Fibroblast of pulmonary artery (primary cell): Measurements from ENCODE around the gene ADNP.

Source experiments
- DNase-seq: peaks from one replicate; pipeline ENCODE4 v3.0.0-alpha.2; 2010; ENCODE audit warnings: low read depth
- H3K4me3 ChIP-seq: replicated peaks from 2 replicates; pipeline ENCODE4 v1.5.1; 2011; ENCODE audit warnings: low read depth, mild to moderate bottlenecking, control low read depth, low read length, moderate library complexity
- TF ChIP-seq, protein P1 (sequence below): IDR thresholded peaks from 2 replicates; pipeline ENCODE4 v1.5.1; 2011; ENCODE audit warnings: mild to moderate bottlenecking, control low read depth, low read length, inconsistent platforms; ENCODE audit errors: missing control alignments

Gene ADNP

GRCh38 chr20:50969435-50969834 is 38.2 kb upstream of the ADNP start:
- TF ChIP-seq, protein P1, sequence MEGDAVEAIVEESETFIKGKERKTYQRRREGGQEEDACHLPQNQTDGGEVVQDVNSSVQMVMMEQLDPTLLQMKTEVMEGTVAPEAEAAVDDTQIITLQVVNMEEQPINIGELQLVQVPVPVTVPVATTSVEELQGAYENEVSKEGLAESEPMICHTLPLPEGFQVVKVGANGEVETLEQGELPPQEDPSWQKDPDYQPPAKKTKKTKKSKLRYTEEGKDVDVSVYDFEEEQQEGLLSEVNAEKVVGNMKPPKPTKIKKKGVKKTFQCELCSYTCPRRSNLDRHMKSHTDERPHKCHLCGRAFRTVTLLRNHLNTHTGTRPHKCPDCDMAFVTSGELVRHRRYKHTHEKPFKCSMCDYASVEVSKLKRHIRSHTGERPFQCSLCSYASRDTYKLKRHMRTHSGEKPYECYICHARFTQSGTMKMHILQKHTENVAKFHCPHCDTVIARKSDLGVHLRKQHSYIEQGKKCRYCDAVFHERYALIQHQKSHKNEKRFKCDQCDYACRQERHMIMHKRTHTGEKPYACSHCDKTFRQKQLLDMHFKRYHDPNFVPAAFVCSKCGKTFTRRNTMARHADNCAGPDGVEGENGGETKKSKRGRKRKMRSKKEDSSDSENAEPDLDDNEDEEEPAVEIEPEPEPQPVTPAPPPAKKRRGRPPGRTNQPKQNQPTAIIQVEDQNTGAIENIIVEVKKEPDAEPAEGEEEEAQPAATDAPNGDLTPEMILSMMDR: no peak
- H3K4me3 ChIP-seq: no peak overlapping the region
- DNase-seq: no peak

DNA sequence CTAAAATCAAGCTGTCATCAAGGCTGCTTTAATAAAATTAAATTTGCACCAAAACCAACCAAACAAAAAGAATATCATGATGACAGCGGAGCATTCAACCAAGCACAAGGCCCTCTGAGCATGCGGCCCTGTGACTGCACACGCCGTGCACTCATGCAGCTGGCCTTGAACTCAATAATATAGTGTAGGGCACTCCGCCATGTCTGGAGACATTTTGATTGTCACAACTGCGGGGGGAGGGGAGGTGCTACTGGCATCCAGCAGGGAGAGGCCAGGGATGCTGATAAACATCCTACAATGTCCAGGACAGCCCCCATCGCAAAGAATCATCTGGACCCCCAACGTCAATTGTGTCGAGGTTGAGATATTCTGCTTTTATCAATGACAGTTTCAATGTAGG is 37.1 kb upstream of the ADNP start:
- no peak for DNase-seq
- TF ChIP-seq, protein P1: no peak

GRCh38 chr20:50967586-50967985 is 36.3 kb upstream of the ADNP start:
- no peak overlapping the region for H3K4me3 ChIP-seq
- TF ChIP-seq, protein P1: no peak
- no peak for DNase-seq

More for the DNA sequence above, 37.1 kb upstream of the ADNP start:
- H3K4me3 ChIP-seq: no peak overlapping the region

DNA sequence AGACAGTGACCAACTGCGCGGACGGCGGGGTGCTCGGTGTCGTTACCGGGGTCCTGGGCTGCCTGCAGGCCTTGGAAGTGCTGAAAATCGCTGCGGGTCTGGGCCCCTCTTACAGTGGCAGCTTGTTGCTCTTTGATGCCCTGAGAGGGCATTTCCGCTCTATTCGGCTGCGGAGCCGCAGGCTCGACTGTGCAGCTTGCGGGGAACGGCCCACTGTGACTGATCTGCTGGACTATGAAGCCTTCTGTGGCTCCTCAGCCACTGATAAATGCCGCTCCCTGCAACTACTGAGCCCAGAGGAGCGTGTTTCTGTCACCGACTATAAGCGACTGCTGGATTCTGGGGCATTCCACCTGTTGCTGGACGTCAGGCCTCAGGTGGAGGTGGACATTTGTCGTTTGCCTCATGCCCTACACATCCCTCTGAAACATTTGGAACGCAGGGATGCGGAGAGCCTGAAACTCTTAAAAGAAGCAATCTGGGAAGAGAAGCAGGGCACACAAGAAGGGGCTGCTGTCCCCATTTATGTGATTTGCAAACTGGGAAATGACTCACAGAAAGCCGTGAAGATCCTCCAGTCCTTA is 28.4 kb upstream of the ADNP start:
- TF ChIP-seq, protein P1: no peak
- peak overlapping the region; percentile 93 for H3K4me3 ChIP-seq
- no peak for DNase-seq

- H3K4me3 ChIP-seq: peak within 1 kb of the TSS; percentile 93
- DNase-seq: peak; percentile 96
- TF ChIP-seq, protein P1: no peak
Observed at GRCh38 chr20:50958615-50959542, 27.6 kb upstream of the ADNP start, which contains the start of gene MOCS3. TSS of gene MOCS3 (plus strand) at chr20:50958818. CDS start at chr20:50958843, 25 bp downstream.

DNA sequence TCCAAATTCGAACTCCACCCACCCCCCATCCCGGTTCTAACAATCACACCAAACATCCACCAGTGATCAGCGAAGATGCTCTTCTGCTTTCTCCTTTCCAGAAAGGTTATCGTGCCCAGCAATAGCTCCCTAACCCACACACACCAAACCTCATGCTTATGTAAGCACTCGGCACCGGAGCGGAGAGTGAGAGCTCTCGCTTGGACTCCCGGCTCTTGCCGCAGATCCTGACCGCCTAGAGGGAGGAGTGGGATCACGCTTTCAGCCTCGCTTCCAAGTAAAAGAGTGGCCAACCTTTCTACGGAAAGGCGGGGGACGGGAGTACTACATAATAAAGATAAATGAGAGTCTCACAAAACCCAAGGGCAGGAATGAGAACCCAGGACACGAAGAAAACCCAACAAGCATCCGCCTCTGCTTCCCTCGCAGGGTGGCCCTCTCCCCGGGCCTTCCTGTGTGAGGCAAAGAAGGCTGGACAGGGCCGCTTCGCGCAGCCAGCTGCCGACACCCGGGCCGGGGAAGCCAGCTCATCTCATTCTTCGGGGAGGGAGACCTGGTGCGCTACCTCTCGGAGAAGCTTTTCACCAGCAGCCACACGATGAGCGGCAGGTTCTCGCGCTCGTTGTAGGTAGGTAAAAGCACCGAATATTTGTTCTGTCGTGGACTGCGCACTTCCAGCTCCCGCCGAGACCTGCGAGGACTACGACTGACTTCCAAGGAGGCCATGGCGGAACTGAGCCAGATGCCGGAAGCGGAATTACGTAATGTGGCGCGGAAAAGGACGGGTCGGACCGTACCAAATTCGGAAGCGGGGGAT is 26.8 kb upstream of the ADNP start, which contains the start of gene DPM1:
Gene DPM1, minus strand, starts transcription at position 735 of the 817 bp plus-strand sequence. Its CDS starts 9 bp downstream, at position 726.
- DNase-seq: peak; percentile 94
- TF ChIP-seq, protein P1: no peak

More for the DNA sequence above, 26.8 kb upstream of the ADNP start, which contains the start of gene DPM1:
- H3K4me3 ChIP-seq: peak within 1 kb of the TSS; percentile 93
